Mesenchymal stem cell (in vitro differentiated cells and primary cell): ENCODE measurements around the gene FGF3.

ENCODE experiments used
- DNase-seq: peaks from one replicate; pipeline ENCODE4 v3.0.0-alpha.2; 2013
- H2AFZ ChIP-seq: one replicate; pipeline ENCODE4 v1.6.1; 2013; ENCODE audit warnings: low read depth, mild to moderate bottlenecking, control low read depth, inconsistent platforms, low read length, moderate library complexity
- H2AK5ac ChIP-seq: 2 replicates; pipeline ENCODE4 v1.6.1; 2013; ENCODE audit warnings: low read length, moderate library complexity, mild to moderate bottlenecking, inconsistent platforms; ENCODE audit not compliant: severe bottlenecking
- H2BK120ac ChIP-seq: one replicate; pipeline ENCODE4 v1.6.1; 2013; ENCODE audit warnings: low read depth, mild to moderate bottlenecking, inconsistent platforms, low read length, moderate library complexity
- H2BK12ac ChIP-seq, 2 experiments: one replicate each; pipeline ENCODE4 v1.6.1; 2013; ENCODE audit warnings: inconsistent platforms in 2 of 2, low read length in 2 of 2, mild to moderate bottlenecking in 2 of 2, moderate library complexity in 2 of 2, control low read depth in 1 of 2
- H2BK15ac ChIP-seq: one replicate; pipeline ENCODE4 v1.6.1; 2013; ENCODE audit warnings: mild to moderate bottlenecking, low read depth, inconsistent platforms; ENCODE audit not compliant: poor library complexity, severe bottlenecking
- H2BK5ac ChIP-seq: 2 replicates; pipeline ENCODE4 v1.6.1; 2013; ENCODE audit warnings: low read depth, mild to moderate bottlenecking, low read length, control low read depth, inconsistent platforms; ENCODE audit not compliant: poor library complexity, severe bottlenecking
- H3K14ac ChIP-seq, 2 experiments: one replicate each; pipeline ENCODE4 v1.6.1; 2013; ENCODE audit warnings: inconsistent platforms in 2 of 2, low read length in 2 of 2, control low read depth in 1 of 2, mild to moderate bottlenecking in 1 of 2, moderate library complexity in 1 of 2
- H3K18ac ChIP-seq, 2 experiments: one replicate each; pipeline ENCODE4 v1.6.1; 2013; ENCODE audit warnings: inconsistent platforms in 2 of 2, low read length in 2 of 2, control low read depth in 1 of 2, low read depth in 1 of 2, mild to moderate bottlenecking in 1 of 2
- H3K23ac ChIP-seq, 2 experiments: one replicate each; pipeline ENCODE4 v1.6.1; 2013; ENCODE audit warnings: inconsistent platforms in 2 of 2, low read length in 2 of 2, mild to moderate bottlenecking in 2 of 2, moderate library complexity in 2 of 2, control low read depth in 1 of 2
- H3K27ac ChIP-seq: 2 replicates; pipeline ENCODE4 v1.5.1; 2013; ENCODE audit warnings: mild to moderate bottlenecking, moderate library complexity, low read length, control low read depth, inconsistent platforms; ENCODE audit not compliant: poor library complexity, severe bottlenecking
- H3K27me3 ChIP-seq, 2 experiments: 2 replicates each; pipeline versions ENCODE4 v1.6.1 to v1.7.0; 2013; ENCODE audit warnings: low read length in 2 of 2, mild to moderate bottlenecking in 2 of 2, moderate library complexity in 2 of 2, control low read depth in 1 of 2, inconsistent platforms in 1 of 2; ENCODE audit not compliant: control insufficient read depth in 1 of 2, insufficient read depth in 1 of 2
- H3K36me3 ChIP-seq, 2 experiments: 2 replicates each; pipeline versions ENCODE4 v1.6.1 to v1.7.0; 2013; ENCODE audit warnings: low read length in 2 of 2, control low read depth in 1 of 2, inconsistent platforms in 1 of 2, low read depth in 1 of 2, mild to moderate bottlenecking in 1 of 2; ENCODE audit not compliant: insufficient read depth in 2 of 2, control insufficient read depth in 1 of 2
- H3K4ac ChIP-seq, 2 experiments: one replicate each; pipeline ENCODE4 v1.6.1; 2013; ENCODE audit warnings: inconsistent platforms in 2 of 2, low read length in 2 of 2, mild to moderate bottlenecking in 2 of 2, moderate library complexity in 2 of 2, control low read depth in 1 of 2, low read depth in 1 of 2
- H3K4me1 ChIP-seq: 2 replicates; pipeline ENCODE4 v1.6.1; 2013; ENCODE audit warnings: low read depth, low read length, control low read depth; ENCODE audit not compliant: control insufficient read depth, insufficient read depth
- H3K4me2 ChIP-seq: 2 replicates; pipeline ENCODE4 v1.6.1; 2013; ENCODE audit warnings: low read length, mild to moderate bottlenecking, inconsistent platforms; ENCODE audit not compliant: poor library complexity, severe bottlenecking
- H3K4me3 ChIP-seq, 2 experiments: 2 replicates each; pipeline versions ENCODE4 v1.5.1 to v1.7.0; 2013; ENCODE audit warnings: low read length in 2 of 2, mild to moderate bottlenecking in 2 of 2, control low read depth in 1 of 2, low read depth in 1 of 2; ENCODE audit not compliant: insufficient read depth in 1 of 2
- H3K79me1 ChIP-seq: replicated peaks from 2 replicates; pipeline ENCODE4 v1.6.1; 2013; ENCODE audit warnings: mild to moderate bottlenecking, control low read depth, low read length, inconsistent platforms; ENCODE audit not compliant: poor library complexity, severe bottlenecking
- H3K9ac ChIP-seq: 2 replicates; pipeline ENCODE4 v1.7.0; 2013; ENCODE audit warnings: mild to moderate bottlenecking, low read length, moderate library complexity
- H3K9me3 ChIP-seq: 2 replicates; pipeline ENCODE4 v1.7.0; 2013; ENCODE audit warnings: mild to moderate bottlenecking, low read length; ENCODE audit not compliant: control insufficient read depth
- H4K8ac ChIP-seq: one replicate; pipeline ENCODE4 v1.6.1; 2013; ENCODE audit warnings: inconsistent platforms, mild to moderate bottlenecking, low read length, moderate library complexity
- H4K91ac ChIP-seq: one replicate; pipeline ENCODE4 v1.6.1; 2013; ENCODE audit warnings: mild to moderate bottlenecking, low read length, inconsistent platforms
- WGBS: methylation state at CpG from one replicate; pipeline ENCODE4 v1.1.7; 2013; ENCODE audit warnings: mixed read lengths; 5-methylcytosine and 5-hydroxymethylcytosine counted together

FGF3 gene

DNA sequence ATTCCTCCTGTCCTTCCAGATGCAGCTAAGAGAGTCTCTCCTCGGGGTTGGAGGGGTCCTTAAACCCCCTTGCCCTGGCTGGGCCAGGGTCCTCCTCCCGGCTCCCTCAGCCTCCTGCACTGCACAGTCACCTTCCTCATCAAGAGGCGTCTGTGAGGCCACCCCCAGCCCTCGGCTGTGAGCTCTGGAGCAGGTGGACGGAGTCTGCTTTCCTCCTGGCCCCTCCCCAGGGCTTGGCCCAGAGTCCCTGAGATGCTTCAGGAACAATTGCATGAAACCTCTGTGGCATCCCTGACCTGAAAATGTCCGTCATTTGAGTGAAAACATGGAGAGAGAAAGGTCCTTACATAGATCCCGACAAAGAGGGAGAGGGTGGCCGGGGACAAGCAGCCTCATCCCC is 6.7 kb upstream of the FGF3 start:
- Histone ChIP-seq H3K4me1 (no peaks in the 10 kb centered on the region), H3K4ac (no peak overlapping the region), H3K14ac (no peak overlapping the region), H2BK120ac (no peak overlapping the region), H2BK5ac (no peak overlapping the region), H3K27me3 (peaks cover 66 to 67% of the 10 kb centered on the region in 2 experiments), H3K27ac (no peak overlapping the region), H3K23ac (no peak overlapping the region), H3K36me3 (no peaks in the 10 kb centered on the region), H3K9ac (no peak overlapping the region), H3K9me3 (peaks cover 3% of the 10 kb centered on the region), H2AFZ (no peak overlapping the region), H4K91ac (no peak overlapping the region), H4K8ac (no peak overlapping the region), H2AK5ac (no peak overlapping the region), H2BK12ac (no peak overlapping the region), H3K18ac (no peak overlapping the region), H3K79me1 (no peaks in the 10 kb centered on the region), H2BK15ac (no peak overlapping the region), H3K4me3 (no peak overlapping the region), H3K4me2 (no peak overlapping the region)
- 73% methylated on average over 8 of the region's 8 CpGs for WGBS
- DNase-seq = no peak

- no peak overlapping the region for H3K23ac ChIP-seq
- H3K14ac ChIP-seq = no peak overlapping the region
- no peak overlapping the region for H2BK15ac ChIP-seq
- no peak for DNase-seq
- H2BK120ac ChIP-seq = no peak overlapping the region
- H3K36me3 ChIP-seq = no peaks in the 10 kb centered on the region
- no peak overlapping the region for H3K18ac ChIP-seq
- no peak overlapping the region for H4K8ac ChIP-seq
- no peak overlapping the region for H2BK12ac ChIP-seq
- H3K9ac ChIP-seq = no peak overlapping the region
- no peak overlapping the region for H3K4ac ChIP-seq
- peaks cover 66 to 68% of the 10 kb centered on the region in 2 experiments for H3K27me3 ChIP-seq
- 81% methylated on average over 20 of the region's 20 CpGs for WGBS
- no peak overlapping the region for H3K4me3 ChIP-seq
- no peak overlapping the region for H4K91ac ChIP-seq
- H3K4me2 ChIP-seq = no peak overlapping the region
- H2BK5ac ChIP-seq = no peak overlapping the region
- H2AK5ac ChIP-seq = no peak overlapping the region
- H3K27ac ChIP-seq = no peak overlapping the region
- H3K79me1 ChIP-seq = no peaks in the 10 kb centered on the region
- H3K9me3 ChIP-seq = peaks cover 3% of the 10 kb centered on the region
- H3K4me1 ChIP-seq = no peaks in the 10 kb centered on the region
- H2AFZ ChIP-seq = no peak overlapping the region
Observed at GRCh38 chr11:69825037-69825834, 6.0 kb upstream of the FGF3 start.

- Histone ChIP-seq H4K91ac (no peak overlapping the region), H3K18ac (no peak overlapping the region), H3K79me1 (no peaks in the 10 kb centered on the region), H4K8ac (no peak overlapping the region), H2AK5ac (no peak overlapping the region), H3K14ac (no peak overlapping the region), H3K4me3 (no peak overlapping the region), H3K27ac (no peak overlapping the region), H3K23ac (no peak overlapping the region), H2BK120ac (no peak overlapping the region), H2BK5ac (no peak overlapping the region), H3K4me2 (no peak overlapping the region), H3K36me3 (no peaks in the 10 kb centered on the region), H3K9ac (no peak overlapping the region), H3K27me3 (peaks cover 73 to 79% of the 10 kb centered on the region in 2 experiments), H3K4ac (no peak overlapping the region), H2BK12ac (no peak overlapping the region), H3K9me3 (peaks cover 3% of the 10 kb centered on the region), H2BK15ac (no peak overlapping the region), H2AFZ (no peak overlapping the region), H3K4me1 (peaks cover 2% of the 10 kb centered on the region)
- DNase-seq = no peak
- WGBS = 42% methylated on average over 5 of the region's 6 CpGs
Observed at GRCh38 chr11:69823641-69824265, 4.5 kb upstream of the FGF3 start.

DNA sequence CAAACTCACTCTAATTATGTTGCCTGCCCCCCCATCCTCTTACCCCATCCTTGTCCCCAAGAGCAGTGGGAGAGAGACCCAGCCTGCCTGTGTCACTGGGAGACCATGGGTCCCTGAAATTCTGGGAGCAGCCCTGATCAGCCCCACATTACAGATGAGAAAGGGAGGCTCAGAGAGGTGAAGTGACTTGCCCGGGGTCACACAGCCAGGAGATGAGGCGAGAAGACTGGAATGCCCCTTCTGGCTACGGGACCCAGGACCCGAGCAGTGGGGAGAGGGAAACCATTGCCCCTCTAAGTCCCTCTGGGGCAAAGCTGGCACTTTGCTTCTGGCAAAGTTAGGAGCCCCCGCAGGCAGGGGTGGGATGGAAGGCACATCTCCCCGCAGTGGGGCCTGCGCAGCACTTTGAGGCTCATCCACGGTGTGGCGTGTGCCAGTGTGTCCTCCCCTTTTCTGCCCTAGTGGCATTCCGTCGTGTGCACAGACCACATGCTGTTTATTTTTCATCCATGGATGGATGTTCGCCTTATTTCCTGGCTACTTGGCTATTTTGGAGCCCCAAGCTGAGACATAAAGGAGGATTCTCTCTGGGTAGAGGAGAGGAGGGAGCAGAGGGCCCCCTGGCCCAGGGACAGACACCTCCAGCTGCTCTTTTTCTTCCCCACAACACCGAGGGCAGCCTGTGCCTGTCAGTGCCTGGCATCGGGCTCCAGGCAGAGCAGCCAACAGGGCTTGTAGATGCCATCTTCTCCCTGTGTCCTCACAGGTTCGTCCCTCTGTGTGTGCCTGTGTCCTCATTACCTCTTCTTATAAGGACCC is 3.7 kb upstream of the FGF3 start:
- Histone ChIP-seq H4K8ac (no peak overlapping the region), H3K27ac (no peak overlapping the region), H3K4me3 (no peak overlapping the region), H2BK120ac (no peak overlapping the region), H2BK15ac (no peak overlapping the region), H3K4me2 (no peak overlapping the region), H3K9ac (no peak overlapping the region), H2AFZ (no peak overlapping the region), H2BK5ac (no peak overlapping the region), H3K14ac (no peak overlapping the region), H2BK12ac (no peak overlapping the region), H3K18ac (no peak overlapping the region), H4K91ac (no peak overlapping the region), H2AK5ac (no peak overlapping the region), H3K79me1 (no peaks in the 10 kb centered on the region), H3K4ac (no peak overlapping the region), H3K27me3 (peaks cover 76 to 88% of the 10 kb centered on the region in 2 experiments), H3K23ac (no peak overlapping the region), H3K9me3 (peaks cover 3% of the 10 kb centered on the region), H3K36me3 (no peaks in the 10 kb centered on the region), H3K4me1 (peaks cover 9% of the 10 kb centered on the region)
- no peak for DNase-seq
- WGBS = 81% methylated on average over 13 of the region's 15 CpGs
